HG03025 (cell line): ENCODE data around the gene BCLAF1.
A peak's percentile ranks its signal among the peaks of the same experiment; 100 is the strongest.
"Not testable (repeated sequence)": the region's sequence is repeated elsewhere in the genome, so short reads cannot be mapped to it uniquely, and the experiment has no call there.

ENCODE experiments used
- ATAC-seq: cut with Tn5 transposase; IDR thresholded peaks from one replicate; pipeline ENCODE4 v1.9.1; 2021; ENCODE audit warnings: mild to moderate bottlenecking, moderate library complexity; ENCODE audit not compliant: unreplicated experiment, low FRiP score

Gene BCLAF1

DNA sequence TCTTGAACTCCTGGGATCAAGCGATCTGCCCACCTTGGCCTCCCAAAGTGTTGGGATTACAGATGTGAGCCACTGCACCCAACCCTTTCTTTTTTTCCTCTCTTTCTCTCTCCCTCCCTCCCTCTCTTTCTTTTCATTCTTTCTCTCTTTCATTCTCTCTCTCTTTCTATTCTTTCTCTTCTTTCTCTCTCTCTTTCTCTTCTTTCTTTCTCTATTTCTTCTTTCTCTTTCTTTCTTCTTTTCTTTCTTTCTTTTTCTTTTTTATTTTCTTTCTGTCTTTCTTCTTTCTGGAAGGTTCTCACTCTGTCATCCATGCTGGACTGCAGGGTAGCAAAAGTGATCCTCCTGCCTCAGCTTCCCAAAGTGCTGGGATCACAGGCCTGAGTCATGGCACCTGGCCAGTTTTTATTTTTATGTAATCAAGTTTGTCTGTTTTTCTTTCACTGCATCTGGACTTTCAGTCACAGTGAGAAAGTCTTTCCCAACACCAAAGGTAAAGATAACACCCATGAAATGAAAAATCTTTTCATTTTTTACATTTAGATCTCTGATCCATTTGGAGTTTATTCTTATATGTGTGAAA lies 20.2 kb upstream of the BCLAF1 start:
- no peak for ATAC-seq

DNA sequence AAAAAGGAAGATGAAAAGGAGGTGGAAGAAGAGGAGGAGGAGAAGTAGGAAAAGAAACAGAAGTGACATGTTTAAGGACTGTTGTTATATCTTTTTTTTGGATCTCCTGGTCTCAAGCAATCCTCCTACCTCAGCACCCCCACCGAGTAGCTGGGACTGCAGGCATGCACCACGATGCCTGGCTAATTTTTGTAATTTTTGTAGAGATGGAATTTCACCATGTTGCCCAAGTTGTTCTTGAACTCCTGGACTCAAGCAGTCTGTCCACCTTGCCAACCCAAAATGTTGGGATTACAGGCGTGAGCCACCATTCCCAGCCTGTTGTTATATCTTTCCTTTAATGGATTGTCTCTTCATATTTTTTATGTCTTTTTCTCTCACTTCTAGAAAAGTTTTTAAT lies 19.5 kb upstream of the BCLAF1 start:
- ATAC-seq = no peak

DNA sequence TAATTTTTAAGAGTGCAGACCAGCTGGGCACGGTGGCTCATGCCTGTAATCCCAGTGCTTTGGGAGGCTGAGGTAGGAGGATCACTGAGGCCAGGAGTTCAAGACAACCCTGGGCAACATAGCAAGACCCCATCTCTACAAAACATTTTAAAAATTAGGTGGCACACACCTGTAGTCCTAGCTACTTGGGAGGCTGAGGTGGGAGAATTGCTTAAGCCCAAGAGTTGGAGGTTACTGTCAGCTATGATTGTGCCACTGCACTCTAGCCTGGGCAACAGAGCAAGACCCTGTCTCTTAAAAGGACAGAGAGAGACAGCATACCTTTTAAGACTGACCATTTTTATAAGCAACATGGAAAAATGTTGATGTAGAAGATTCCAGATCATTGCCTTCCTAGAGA lies 18.8 kb upstream of the BCLAF1 start:
- not testable (repeated sequence) for ATAC-seq

DNA sequence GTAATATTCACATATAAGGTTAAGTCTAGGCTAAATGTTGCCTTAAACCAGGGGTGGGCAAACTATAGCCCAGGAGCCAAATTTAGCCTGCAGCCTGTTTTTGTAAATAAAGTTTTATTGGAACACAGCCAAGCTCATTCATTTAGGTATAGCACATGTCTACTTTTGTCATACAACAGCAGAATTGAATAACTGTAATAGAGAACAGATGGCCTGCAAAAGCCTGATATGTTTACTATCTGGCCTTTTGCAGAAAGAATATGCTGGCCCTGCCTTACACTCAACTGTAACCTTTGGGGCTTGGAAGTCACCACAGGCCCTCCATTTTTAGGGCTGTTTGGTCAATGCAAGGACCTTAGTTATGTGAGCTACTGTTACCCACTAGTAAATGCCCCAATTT lies 17.7 kb upstream of the BCLAF1 start:
- no peak for ATAC-seq

DNA sequence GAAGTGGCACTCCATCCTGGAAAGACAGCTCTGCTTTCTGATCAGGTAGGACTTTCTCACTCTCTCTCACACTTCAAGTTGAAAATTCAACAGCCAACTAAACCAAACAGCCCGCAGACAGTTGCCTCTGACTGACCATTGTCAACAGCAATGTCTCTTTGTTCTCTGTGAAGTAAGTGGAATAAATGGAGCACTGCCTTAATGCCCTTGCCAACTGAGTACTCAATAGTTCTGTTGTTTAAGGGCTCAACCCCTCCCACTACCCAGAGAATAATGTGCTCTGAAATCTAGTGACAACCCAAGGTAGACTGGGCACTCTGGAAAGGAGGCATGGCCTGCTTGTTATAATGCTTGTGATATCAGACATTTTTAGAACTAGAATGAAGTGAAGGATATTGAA lies 16.8 kb upstream of the BCLAF1 start:
- ATAC-seq = no peak

DNA sequence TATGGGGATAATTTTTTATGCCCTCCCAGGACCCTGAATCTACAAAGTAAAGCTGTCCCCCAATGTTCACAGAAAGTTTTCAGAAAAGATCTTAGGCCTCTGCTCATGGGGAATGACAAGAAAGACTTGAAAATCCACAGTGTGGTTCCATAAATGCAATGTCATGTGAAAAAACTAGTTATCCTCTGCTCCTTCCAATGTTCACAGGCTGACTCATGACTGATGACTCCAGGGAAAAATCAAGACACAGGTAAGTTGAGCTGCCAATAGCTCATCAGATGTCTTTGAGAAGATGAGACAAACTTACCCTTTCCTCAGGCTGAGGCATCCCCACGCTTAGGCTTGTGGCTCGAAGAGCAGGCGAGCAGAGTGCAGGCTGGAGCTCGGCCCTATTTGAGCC lies 14.8 kb upstream of the BCLAF1 start:
- no peak for ATAC-seq

DNA sequence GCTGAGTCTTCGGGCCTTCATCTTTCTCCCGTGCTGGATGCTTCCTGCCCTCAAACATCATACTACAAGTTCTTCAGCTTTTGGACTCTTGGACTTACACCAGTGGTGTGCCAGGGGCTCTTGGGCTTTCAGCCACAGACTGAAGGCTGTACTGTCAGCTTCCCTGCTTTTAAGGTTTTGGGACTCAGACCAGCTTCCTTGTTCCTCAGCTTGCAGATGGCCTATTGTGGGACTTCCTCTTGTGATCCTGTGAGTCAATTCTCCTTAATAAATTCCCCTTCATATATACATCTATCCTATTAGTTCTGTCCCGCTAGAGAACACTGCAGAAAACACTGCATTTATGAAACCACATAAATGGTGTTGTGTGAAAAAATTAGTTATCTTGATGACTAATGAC lies 13.9 kb upstream of the BCLAF1 start:
- no peak for ATAC-seq

DNA sequence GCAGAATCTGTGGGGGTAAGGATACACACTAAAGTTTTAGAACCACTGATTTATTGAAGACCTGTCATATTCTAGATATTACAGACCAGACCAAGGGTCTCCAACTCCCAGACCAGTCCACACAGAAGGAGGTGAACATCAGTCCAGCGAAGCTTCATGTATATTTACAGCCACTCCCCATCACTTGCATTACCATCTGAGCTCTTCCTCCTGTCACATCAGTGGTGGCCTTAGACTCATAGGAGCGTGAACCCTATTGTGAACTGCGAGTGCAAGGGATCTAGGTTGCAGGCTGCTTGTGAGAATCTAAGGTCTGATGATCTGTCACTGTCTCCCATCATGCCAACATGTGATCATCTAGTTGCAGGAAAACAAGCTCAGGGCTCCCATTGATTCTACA lies 5.0 kb upstream of the BCLAF1 start:
- ATAC-seq = no peak

DNA sequence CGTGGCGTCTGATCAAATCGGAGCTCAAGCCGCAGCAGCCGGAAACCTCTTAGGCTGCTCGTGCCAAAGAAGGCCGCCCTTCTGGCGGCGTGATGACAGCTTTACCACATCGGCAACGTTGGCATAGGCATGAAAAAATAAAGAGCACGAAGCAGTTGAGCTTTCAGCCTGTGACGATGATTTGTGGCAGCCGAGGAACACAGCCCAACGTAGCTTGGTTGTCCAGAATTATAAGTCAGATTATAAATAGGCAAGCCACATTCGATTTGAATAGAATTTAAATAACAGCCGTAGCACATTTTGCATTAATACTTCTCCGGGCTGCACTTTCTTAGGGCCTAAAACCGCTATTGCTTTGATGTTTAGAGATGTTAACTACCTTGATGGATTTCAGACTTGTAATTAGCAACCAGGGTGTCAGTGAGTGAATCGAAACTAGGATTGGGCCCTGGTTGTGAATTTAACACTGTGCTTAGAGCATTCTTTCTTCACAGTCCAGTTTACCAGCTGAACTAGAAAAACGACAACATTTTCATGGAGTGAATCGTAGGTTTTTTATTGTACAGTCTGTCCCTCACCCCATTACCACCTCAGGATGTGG lies 864 bp upstream of the BCLAF1 start:
- no peak for ATAC-seq

DNA sequence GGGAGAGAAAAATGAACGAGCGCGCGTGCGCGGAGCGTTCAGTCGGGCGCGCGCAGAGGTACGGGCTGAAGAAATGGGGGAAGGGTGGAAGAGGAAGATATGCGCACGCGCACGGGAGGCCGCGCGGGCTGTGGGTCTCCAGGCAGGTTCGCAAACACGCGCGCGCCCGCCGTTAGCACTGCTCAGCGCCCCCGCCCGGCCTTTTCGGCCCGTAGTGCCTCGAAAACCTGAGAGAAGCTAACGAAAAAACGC lies 393 bp downstream of the BCLAF1 start:
- peak; percentile 46 for ATAC-seq

DNA sequence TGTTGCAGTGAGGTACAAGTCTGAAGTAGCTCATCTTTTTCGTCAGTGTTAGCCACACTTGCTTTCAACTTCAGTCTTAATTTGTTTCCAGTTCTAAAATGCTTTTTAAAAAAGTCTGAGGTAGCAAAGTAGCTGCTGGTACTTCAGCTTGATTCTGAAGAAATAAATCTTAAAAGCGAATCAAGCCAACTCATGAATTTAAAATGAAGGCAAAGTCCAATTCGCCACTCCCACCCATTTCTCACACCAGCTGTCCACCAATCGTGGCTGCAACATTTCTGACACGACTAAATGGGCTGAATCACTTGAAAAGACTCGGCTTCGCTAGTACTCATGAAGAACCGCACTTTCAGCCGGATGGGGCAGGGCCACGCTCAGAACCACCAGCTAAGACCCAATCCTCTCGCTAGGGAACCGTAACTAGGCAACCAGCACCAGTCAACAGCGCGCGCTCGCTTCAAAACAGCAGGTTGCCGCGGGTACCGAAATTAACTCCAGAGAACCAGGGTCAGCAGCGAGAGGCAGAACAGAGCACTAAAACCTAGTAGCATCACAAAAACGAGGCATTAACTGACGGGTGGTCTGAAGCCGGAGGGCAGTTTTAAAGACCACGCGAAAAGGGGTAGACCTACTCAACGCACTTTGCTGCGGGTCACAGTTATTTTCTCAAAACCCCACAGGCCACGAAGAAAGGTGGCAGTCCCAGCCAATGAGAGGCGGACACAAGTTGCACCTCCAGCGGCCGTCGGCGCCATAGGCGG lies 900 bp downstream of the BCLAF1 start:
- ATAC-seq = peak; percentile 36

DNA sequence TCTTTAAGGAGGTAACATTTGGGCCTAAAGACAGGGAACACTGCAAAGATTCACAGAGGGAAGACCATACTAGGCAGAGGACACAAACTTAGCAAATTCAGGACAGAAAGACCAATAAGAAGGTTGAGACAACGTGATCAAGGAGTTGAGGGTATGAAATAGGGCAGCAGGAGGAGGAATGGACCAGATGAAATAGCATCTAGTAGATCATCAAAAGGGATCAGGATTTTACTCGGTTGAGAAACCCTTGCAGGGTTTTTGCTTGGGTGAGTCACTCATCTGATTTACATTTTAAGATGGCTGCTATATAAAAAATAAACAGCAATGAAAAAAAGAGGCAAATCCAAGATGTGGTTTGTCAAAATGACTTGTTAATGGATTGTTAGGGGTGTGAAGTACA lies 4.7 kb downstream of the BCLAF1 start:
- no peak for ATAC-seq

DNA sequence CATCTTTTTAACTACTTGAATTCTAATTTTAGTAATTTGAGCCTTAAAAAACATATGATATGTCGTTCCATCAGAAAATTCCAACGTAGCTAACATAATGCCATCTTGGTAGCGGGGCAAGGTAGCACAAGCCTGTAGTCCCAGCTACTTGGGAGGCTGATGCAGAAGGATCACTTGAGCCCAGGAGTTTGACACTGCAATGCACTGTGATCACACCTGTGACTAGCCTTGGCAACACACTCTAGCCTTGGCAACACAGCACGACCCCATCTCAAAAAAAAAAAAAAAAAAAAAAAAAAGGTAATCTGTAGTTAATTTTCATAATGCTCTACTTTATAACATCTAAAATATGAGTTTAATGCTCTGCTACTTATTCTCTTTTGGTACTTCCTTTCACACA lies 6.7 kb downstream of the BCLAF1 start:
- no peak for ATAC-seq

DNA sequence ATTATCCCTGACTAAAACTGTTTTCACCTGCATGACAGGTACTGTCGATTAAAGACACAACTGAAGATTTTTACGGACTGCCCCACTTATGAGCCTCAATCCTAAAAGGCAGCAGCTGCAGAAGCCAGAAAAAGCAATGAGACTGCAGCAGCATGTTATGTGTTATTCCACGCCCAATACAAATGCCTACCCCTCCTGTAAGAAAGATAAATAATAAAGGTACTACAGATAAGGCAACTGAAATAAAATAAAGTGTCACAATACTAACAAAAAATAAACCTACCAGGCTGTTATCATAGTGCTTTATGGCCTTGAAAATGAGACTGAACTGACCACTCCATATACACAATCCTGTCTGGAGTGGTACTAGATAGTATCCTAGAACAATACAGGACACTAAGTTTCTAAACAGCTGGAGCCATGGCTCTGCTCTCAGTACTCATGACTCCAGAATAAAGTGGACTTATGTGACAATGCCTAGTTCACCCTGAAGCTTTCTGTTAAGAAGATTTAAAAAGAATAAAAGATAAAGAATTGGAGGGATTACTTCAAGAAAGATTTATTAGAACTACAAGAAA lies 9.5 kb downstream of the BCLAF1 start:
- no peak for ATAC-seq

DNA sequence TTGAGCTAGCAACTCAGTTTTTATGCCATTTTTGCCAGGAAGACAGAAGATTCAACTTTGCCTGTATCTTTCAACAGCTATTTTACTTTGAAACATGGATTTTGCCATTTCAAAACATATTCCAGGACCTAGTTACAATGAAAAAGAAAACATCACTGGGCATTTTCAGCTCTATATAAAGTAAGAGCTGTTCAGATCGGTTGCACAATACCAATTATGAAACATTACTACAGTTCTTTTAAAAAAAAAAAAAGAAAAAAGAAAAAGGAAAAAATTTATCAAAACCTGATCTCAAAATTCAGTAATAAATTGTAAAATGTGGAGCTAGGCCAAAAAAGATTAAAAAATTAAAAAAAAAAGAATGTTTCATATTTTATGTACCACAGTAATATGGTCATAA lies 15.6 kb downstream of the BCLAF1 start:
- no peak for ATAC-seq

DNA sequence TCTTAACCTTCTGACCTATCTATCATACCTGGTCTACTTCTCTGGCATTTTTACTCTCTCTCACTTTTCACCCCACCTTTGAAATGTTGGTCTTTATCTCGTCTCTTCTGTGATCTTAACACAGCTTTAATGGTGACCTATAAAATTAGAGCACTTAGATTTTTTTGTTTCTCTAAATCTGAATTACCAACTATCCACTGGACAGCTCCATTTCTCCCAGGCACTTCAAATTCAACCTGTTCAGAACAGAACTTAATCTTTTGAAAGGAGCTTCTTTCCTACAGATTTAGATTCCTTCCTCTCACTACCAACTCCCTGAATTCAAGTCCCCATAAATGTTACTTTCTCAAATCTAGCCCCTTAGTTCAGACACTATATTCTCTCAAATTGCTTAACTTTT lies 24.5 kb downstream of the BCLAF1 start:
- no peak for ATAC-seq

DNA sequence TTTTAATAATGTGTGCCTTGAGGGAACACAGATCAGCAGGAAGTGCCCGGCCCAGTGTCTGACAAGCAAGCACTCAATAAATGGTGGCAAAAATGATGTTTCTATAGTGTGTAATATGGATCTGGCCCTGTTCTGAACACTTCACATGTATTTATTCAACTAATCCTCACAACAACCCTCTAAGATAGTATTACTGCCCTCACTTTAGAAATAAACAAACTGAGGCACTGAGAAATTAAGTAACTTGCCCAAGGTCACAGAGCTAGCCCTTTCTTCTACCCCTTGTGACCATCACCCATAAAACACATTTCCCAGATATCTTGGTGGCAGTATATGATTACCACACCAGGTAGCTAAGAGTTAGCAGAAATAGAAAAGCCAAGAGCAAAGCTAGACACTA lies 26.7 kb downstream of the BCLAF1 start:
- no peak for ATAC-seq

DNA sequence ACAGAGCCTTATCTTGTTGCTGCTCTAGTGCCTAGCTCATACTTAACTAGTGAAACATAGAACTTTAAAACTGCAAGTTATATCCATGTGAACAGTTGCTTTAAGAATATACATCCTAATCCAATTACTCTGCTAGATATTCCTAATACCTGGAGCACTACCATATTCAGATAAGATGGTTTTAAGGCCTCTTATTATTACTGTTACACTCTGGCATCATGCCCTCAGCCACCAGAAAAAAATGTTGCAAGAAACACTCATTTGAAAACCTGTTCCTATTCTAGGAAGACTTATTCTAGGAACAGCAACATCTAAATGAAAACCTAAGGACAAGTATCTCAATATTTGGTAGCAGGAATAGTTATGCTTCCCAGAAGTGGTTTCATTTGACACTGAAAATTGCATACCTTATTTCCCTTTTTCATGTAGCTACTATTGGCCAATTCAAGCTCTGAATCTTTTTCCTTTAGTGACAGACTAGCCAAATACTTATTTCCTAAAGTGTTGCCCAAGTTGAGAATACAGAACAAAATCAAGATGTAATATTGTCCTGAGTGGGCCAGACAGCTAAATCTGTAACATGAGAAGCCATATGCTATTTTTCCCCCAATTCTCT lies 34.7 kb downstream of the BCLAF1 start:
- no peak for ATAC-seq

DNA sequence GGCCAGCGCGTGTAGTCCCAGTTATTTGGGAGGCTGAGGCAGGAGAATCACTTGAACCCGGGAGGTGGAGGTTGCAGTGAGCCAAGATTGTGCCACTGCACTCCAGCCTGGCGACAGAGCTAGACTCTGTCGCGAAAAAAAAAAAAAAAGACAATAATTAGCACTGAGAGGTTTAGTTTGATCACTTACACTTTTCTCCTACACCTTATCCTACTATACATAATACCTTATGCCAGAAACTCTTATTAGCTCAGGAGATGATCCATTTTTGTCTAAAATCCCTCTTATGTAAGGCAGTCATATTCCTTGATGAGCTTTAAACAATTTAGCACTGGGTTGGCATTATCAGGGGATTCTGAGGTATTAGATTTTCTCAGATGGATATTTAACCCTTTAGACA lies 35.9 kb downstream of the BCLAF1 start:
- ATAC-seq = no peak

DNA sequence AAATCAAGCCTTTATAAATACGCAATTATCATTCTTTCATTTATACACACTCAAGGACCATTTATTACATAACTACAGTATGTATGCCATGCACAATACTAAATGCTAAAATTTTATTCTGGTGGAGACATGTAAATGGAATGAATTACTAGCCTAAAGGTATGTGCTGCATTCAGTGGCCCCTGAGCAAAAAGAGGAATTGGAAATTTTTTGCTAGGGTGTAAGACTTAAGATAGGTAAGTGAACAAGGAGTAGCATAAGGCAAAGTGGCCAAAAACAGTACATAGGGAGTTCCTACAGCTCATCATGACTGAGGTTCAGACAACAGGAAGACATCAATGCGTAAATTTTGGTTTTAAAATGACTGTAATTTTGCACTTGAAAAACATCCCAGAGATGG lies 37.2 kb downstream of the BCLAF1 start:
- no peak for ATAC-seq

DNA sequence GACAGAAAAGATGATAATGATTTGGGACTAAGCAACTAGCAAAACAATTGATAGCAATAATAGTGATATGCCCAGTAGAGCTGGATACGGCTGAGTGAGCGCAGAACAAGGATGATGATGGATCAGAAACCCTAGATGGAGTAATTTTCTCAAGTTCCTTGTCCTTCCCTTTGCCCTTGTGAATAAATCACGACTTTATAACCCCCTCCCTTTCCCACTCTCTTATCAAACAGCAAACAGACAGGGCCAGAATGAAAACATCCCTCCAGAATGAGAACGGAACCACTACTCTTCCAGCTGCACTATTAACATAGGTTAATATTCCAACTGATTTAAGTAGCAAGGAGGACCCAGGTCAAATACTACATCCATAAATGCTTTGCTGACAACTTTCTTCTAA lies 38.3 kb downstream of the BCLAF1 start:
- no peak for ATAC-seq

DNA sequence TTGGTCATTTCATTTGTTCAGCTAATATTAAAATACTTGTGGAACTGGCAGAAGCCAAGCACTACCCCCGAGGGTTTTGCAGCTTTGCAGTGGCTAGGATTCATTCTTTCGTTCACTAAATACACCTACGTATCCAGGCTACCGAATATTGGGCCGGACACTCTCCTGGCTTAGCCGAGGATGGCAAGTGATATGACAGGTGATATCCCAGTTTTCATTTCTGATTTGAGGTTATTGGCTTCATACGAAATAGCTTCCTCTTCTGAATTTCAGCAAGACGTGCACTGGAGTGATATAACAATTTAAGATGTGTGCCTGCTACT lies 39.0 kb downstream of the BCLAF1 start:
- ATAC-seq = no peak
